Keratinocyte (primary cell): ENCODE results near the gene CACNB2. TPM values are rescaled to one million over a fixed set of nuclear protein-coding genes. Genes with fewer than 3 reads are reported as not detected.

Experiments
- DNase-seq: peaks from one replicate; pipeline ENCODE4 v3.0.0-alpha.2; 2011; ENCODE audit warnings: low read depth, missing footprints, low spot score
- FAIRE-seq: peaks from 2 replicates; lab custom pipeline; 2011; peaks lifted over from hg19 to GRCh38; lab: Jason Lieb, UNC
- H2AFZ ChIP-seq: 2 replicates; pipeline ENCODE4 v1.6.0; 2012; ENCODE audit warnings: low read length, control low read depth, inconsistent platforms; ENCODE audit not compliant: control insufficient read depth
- H3K27ac ChIP-seq: 2 replicates; pipeline ENCODE4 v1.5.1; 2011; ENCODE audit warnings: low read length; ENCODE audit not compliant: control insufficient read depth, insufficient read depth
- H3K27me3 ChIP-seq: 3 replicates; pipeline ENCODE4 v1.6.0; 2011; ENCODE audit warnings: low read length; ENCODE audit not compliant: control insufficient read depth, insufficient read depth; ENCODE audit errors: extremely low read depth
- H3K36me3 ChIP-seq, 2 experiments: 2 replicates in 1 of 2; 3 replicates in 1 of 2; pipeline ENCODE4 v1.5.1; 2011; ENCODE audit warnings: low read length in 2 of 2, mild to moderate bottlenecking in 1 of 2; ENCODE audit not compliant: control insufficient read depth in 2 of 2, insufficient read depth in 2 of 2; ENCODE audit errors: extremely low read depth in 1 of 2
- H3K4me1 ChIP-seq: 3 replicates; pipeline ENCODE4 v1.5.1; 2011; ENCODE audit warnings: low read length; ENCODE audit not compliant: control insufficient read depth, insufficient read depth; ENCODE audit errors: extremely low read depth
- H3K4me2 ChIP-seq: 3 replicates; pipeline ENCODE4 v1.6.0; 2011; ENCODE audit warnings: low read depth, low read length; ENCODE audit not compliant: control insufficient read depth, insufficient read depth; ENCODE audit errors: extremely low read depth
- H3K4me3 ChIP-seq, 3 experiments: fragments of 200-600 bp in 1 of 3; sonication (generic) in 1 of 3; 2 replicates in 2 of 3; 3 replicates in 1 of 3; pipeline ENCODE4 v1.5.1; 2011 to 2016; ENCODE audit warnings: low read length in 3 of 3, mild to moderate bottlenecking in 3 of 3, control low read depth in 2 of 3, inconsistent platforms in 1 of 3, low read depth in 1 of 3, mixed read lengths in 1 of 3, mixed run types in 1 of 3, moderate library complexity in 1 of 3; ENCODE audit not compliant: control insufficient read depth in 2 of 3, insufficient read depth in 2 of 3; ENCODE audit errors: extremely low read depth in 1 of 3
- H3K79me2 ChIP-seq: 2 replicates; pipeline ENCODE4 v1.6.0; 2012; ENCODE audit warnings: low read length; ENCODE audit not compliant: control insufficient read depth, insufficient read depth
- H3K9ac ChIP-seq: 3 replicates; pipeline ENCODE4 v1.6.0; 2011; ENCODE audit warnings: low read length; ENCODE audit not compliant: control insufficient read depth, insufficient read depth; ENCODE audit errors: extremely low read depth
- H3K9me1 ChIP-seq: 3 replicates; pipeline ENCODE4 v1.6.0; 2011; ENCODE audit warnings: low read length; ENCODE audit not compliant: control insufficient read depth, insufficient read depth; ENCODE audit errors: extremely low read depth
- H3K9me3 ChIP-seq: 2 replicates; pipeline ENCODE4 v1.5.1; 2012; ENCODE audit warnings: low read depth, low read length; ENCODE audit not compliant: control insufficient read depth
- H4K20me1 ChIP-seq: 3 replicates; pipeline ENCODE4 v1.6.0; 2011; ENCODE audit warnings: low read length; ENCODE audit not compliant: control insufficient read depth, insufficient read depth; ENCODE audit errors: extremely low read depth
- CTCF ChIP-seq, 3 experiments: IDR thresholded peaks in 1 of 3; conservative IDR thresholded peaks in 1 of 3; optimal IDR thresholded peaks in 1 of 3; 2 replicates in 2 of 3; 3 replicates in 1 of 3; pipeline versions ENCODE3 to v1.5.1; 2011; ENCODE audit warnings: low read length in 3 of 3, mild to moderate bottlenecking in 3 of 3, moderate library complexity in 2 of 3, control low read depth in 1 of 3, inconsistent platforms in 1 of 3; ENCODE audit not compliant: insufficient read depth in 2 of 3; ENCODE audit errors: extremely low read depth in 1 of 3
- EZH2 ChIP-seq: IDR thresholded peaks from one replicate; pipeline ENCODE4 v1.6.1; 2012; ENCODE audit warnings: inconsistent platforms, mild to moderate bottlenecking, low read length, moderate library complexity
- dilution Hi-C: fragments of 300-500 bp; cut with MboI; formaldehyde crosslinking; loops from one replicate; pipeline ENCODE4 v1.7.0; 2020; ENCODE audit warnings: low sequenced_read_pairs; ENCODE audit not compliant: extremely low pct_ligation_motif_present
- polyA plus RNA-seq, 5 experiments: library from polyadenylated mRNA; depleted of rRNA in 3 of 5; stranded (reverse) in 3 of 5; stranded (forward) in 1 of 5; unstranded in 1 of 5; fragments of >200 nt; gene quantifications; 1 replicate in 1 of 5; 2 replicates in 3 of 5; 3 replicates in 1 of 5; pipeline versions ENCODE4 v1.2.1 to v1.2.3, GENCODE V29; 2011 to 2012; ENCODE audit warnings: missing spikeins in 2 of 5, low read depth in 1 of 5, low replicate concordance in 1 of 5

The CACNB2 gene
- polyA plus RNA-seq, 1 donor (not counting 4 experiments of a cell fraction or from before 2014, with no cell fraction given) = 0.03 TPM

GRCh38 chr10:18313626-18314025, 173.4 kb downstream of the CACNB2 start:
- Histone ChIP-seq H3K36me3 (no peaks in the 10 kb centered on the region), H3K4me3 (no peak overlapping the region), H3K9me3 (no peaks in the 10 kb centered on the region), H3K4me1 (no peaks in the 10 kb centered on the region), H3K9ac (no peak overlapping the region), H3K4me2 (no peak overlapping the region), H2AFZ (no peak overlapping the region), H4K20me1 (no peaks in the 10 kb centered on the region), H3K9me1 (no peaks in the 10 kb centered on the region), H3K27ac (no peak overlapping the region), H3K27me3 (no peaks in the 10 kb centered on the region), H3K79me2 (no peaks in the 10 kb centered on the region)
- TF ChIP-seq EZH2 (no peak), CTCF (optimal IDR thresholded peaks at IDR 0.05 in 1 of 3, IDR thresholded peaks at IDR 0.05 in 1 of 3, conservative IDR thresholded peaks at IDR 0.05 in 1 of 3; ENCODE audit: extremely low read depth in 1 of 3, insufficient read depth in 2 of 3, low read length in 3 of 3) (no peak)
- FAIRE-seq (no peak), DNase-seq (no peak)
- dilution Hi-C loops = no loop called here

- Histone ChIP-seq H3K9me3 (no peaks in the 10 kb centered on the region), H3K36me3 (no peaks in the 10 kb centered on the region), H3K79me2 (no peaks in the 10 kb centered on the region), H3K9ac (no peak overlapping the region), H3K9me1 (no peaks in the 10 kb centered on the region), H4K20me1 (no peaks in the 10 kb centered on the region), H3K4me2 (no peak overlapping the region), H2AFZ (no peak overlapping the region), H3K27me3 (no peaks in the 10 kb centered on the region), H3K27ac (no peak overlapping the region), H3K4me1 (no peaks in the 10 kb centered on the region), H3K4me3 (no peak overlapping the region)
- FAIRE-seq (no peak), DNase-seq (no peak)
- dilution Hi-C loops = no loop called here
- no peak for TF ChIP-seq EZH2
- no peak for TF ChIP-seq CTCF (optimal IDR thresholded peaks at IDR 0.05 in 1 of 3, IDR thresholded peaks at IDR 0.05 in 1 of 3, conservative IDR thresholded peaks at IDR 0.05 in 1 of 3; ENCODE audit: extremely low read depth in 1 of 3, insufficient read depth in 2 of 3, low read length in 3 of 3)
These were observed 179.4 kb downstream of the CACNB2 start for GRCh38 chr10:18319628-18320027.
